ENCODE data around the gene CSF2RB. TPM values are rescaled to one million over a fixed set of nuclear protein-coding genes. Genes with fewer than 3 reads are reported as not detected.

CSF2RB gene
- total and polyA plus RNA-seq, 2 donors (not counting 3 experiments of a cell fraction or from before 2014, with no cell fraction given): 20.6 to 68.2 TPM

DNA sequence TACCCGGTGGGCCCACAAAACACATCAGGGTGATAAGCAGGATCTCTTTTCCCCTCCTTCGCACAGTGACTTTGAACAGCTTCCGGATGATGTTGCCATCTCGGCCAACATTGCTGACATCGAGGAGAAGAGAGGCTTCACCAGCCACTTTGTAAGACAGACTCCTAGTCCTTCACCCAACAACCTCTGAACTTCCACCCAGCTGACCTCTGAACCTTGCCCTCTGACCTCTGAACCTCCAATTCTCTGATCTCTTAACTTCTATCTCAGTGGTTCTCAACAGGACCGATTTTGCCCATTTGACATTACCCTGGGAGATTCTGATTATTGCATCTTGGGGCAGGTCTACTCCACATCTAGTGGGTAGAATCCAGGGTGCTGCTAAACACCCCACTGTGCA lies 49.4 kb upstream of the CSF2RB start:
- Histone ChIP-seq H3K79me2 (ENCODE audit: control insufficient read depth, insufficient read depth, low read length) (no peaks in the 10 kb centered on the region), H3K4me3 (replicated peaks in 1 of 3; ENCODE audit: insufficient read depth in 1 of 3, low read depth in 1 of 3, low read length in 3 of 3) (no peak overlapping the region), H3K9me1 (replicated peaks; ENCODE audit: control insufficient read depth, extremely low read depth, insufficient read depth, low read length) (no peaks in the 10 kb centered on the region), H3K27ac (ENCODE audit: insufficient read depth, low read depth, low read length) (no peak overlapping the region), H3K4me1 (ENCODE audit: control insufficient read depth, extremely low read depth, insufficient read depth, low read length) (no peaks in the 10 kb centered on the region), H3K9ac (replicated peaks; ENCODE audit: extremely low read depth, insufficient read depth, low read length) (no peak overlapping the region), H4K20me1 (replicated peaks; ENCODE audit: control insufficient read depth, extremely low read depth, insufficient read depth, low read length) (no peaks in the 10 kb centered on the region), H3K9me3 (replicated peaks; ENCODE audit: control insufficient read depth, insufficient read depth, low read length) (no peaks in the 10 kb centered on the region), H2AFZ (ENCODE audit: low read depth, low read length) (no peak overlapping the region), H3K4me2 (ENCODE audit: insufficient read depth, low read length) (no peak overlapping the region), H3K36me3 (ENCODE audit: control insufficient read depth in 2 of 2, extremely low read depth in 1 of 2, insufficient read depth in 2 of 2, low read length in 2 of 2) (no peaks in the 10 kb centered on the region), H3K27me3 (ENCODE audit: control insufficient read depth in 2 of 2, insufficient read depth in 2 of 2, low read length in 2 of 2) (no peaks in the 10 kb centered on the region)
- POLR2A ChIA-PET: no interaction called here
- intact Hi-C loops (cut with micrococcal nuclease) (no loop called here), dilution Hi-C loops (cut with MboI; ENCODE audit: extremely low pct_ligation_motif_present, low sequenced_read_pairs) (no loop called here)
- TF ChIP-seq EZH2 (IDR thresholded peaks at IDR 0.05; ENCODE audit: borderline replicate concordance, low read depth, low read length, severe bottlenecking) (no peak), JUN (IDR thresholded peaks at IDR 0.05; ENCODE audit: borderline replicate concordance, insufficient read depth, insufficient read length, low read depth) (no peak), FOS (IDR thresholded peaks at IDR 0.05; ENCODE audit: borderline replicate concordance, insufficient read depth, low read length) (no peak), POLR2AphosphoS5 (IDR thresholded peaks at IDR 0.05; ENCODE audit: insufficient read depth, low read depth, low read length) (no peak), POLR2A (IDR thresholded peaks at IDR 0.05; ENCODE audit: low read depth, low read length) (no peak)
- TF ChIP-seq, protein P1, sequence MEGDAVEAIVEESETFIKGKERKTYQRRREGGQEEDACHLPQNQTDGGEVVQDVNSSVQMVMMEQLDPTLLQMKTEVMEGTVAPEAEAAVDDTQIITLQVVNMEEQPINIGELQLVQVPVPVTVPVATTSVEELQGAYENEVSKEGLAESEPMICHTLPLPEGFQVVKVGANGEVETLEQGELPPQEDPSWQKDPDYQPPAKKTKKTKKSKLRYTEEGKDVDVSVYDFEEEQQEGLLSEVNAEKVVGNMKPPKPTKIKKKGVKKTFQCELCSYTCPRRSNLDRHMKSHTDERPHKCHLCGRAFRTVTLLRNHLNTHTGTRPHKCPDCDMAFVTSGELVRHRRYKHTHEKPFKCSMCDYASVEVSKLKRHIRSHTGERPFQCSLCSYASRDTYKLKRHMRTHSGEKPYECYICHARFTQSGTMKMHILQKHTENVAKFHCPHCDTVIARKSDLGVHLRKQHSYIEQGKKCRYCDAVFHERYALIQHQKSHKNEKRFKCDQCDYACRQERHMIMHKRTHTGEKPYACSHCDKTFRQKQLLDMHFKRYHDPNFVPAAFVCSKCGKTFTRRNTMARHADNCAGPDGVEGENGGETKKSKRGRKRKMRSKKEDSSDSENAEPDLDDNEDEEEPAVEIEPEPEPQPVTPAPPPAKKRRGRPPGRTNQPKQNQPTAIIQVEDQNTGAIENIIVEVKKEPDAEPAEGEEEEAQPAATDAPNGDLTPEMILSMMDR (IDR thresholded peaks at IDR 0.05; ENCODE audit: extremely low read depth in 1 of 2, insufficient read depth in 1 of 2, low read depth in 1 of 2, low read length in 2 of 2): no peak
- TF ChIP-seq, protein P2, sequence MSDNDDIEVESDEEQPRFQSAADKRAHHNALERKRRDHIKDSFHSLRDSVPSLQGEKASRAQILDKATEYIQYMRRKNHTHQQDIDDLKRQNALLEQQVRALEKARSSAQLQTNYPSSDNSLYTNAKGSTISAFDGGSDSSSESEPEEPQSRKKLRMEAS (IDR thresholded peaks at IDR 0.05; ENCODE audit: insufficient read depth, insufficient read length): no peak
- no TSS peak for BruUV-seq (replicated peaks)
- no peak for FAIRE-seq
- DNase-seq (ENCODE audit: low read depth, low spot score): no peak
- CTCF ChIA-PET: interaction anchor here (1.0 kb wide), 1 partner anchor 15 kb away, joined by 3 read pairs; no protein-coding TSS in a partner anchor
